ENCODE measurements around the gene SSRP1.
A peak's percentile ranks its signal among the peaks of the same experiment; 100 is the strongest.

SSRP1 gene

GRCh38 chr11:57314221-57314973, 21.3 kb downstream of the SSRP1 start:
- Histone ChIP-seq H3K14ac (ENCODE audit: low read length in 2 of 2) (peak overlapping the region in 1 of 2 experiments; percentile 15), H3K36me3 (ENCODE audit: control insufficient read depth in 1 of 2, insufficient read depth in 2 of 2, low read depth in 1 of 2, low read length in 2 of 2) (peaks cover 76 to 84% of the 10 kb centered on the region in 2 experiments), H3K4ac (ENCODE audit: low read depth in 1 of 2, low read length in 2 of 2) (no peak overlapping the region), H2BK12ac (ENCODE audit: low read length in 2 of 2) (peak overlapping the region; percentile 11 to 34), H2BK5ac (ENCODE audit: low read depth, low read length, poor library complexity, severe bottlenecking) (no peak overlapping the region), H3K27me3 (ENCODE audit: control insufficient read depth in 1 of 2, insufficient read depth in 1 of 2, low read length in 2 of 2) (no peaks in the 10 kb centered on the region), H4K8ac (ENCODE audit: low read length) (no peak overlapping the region), H4K91ac (ENCODE audit: low read length) (no peak overlapping the region), H3K9me3 (ENCODE audit: control insufficient read depth, low read length) (no peaks in the 10 kb centered on the region), H3K4me3 (ENCODE audit: insufficient read depth in 1 of 2, low read depth in 1 of 2, low read length in 2 of 2) (no peak overlapping the region), H2AK5ac (ENCODE audit: low read length, severe bottlenecking) (no peak overlapping the region), H3K4me1 (ENCODE audit: control insufficient read depth, insufficient read depth, low read depth, low read length) (peaks cover 50% of the 10 kb centered on the region), H3K79me1 (replicated peaks; ENCODE audit: low read length, poor library complexity, severe bottlenecking) (peaks cover 54% of the 10 kb centered on the region), H2AFZ (ENCODE audit: low read depth, low read length) (no peak overlapping the region), H3K9ac (ENCODE audit: low read length) (no peak overlapping the region), H2BK120ac (ENCODE audit: low read depth, low read length) (no peak overlapping the region), H3K23ac (ENCODE audit: low read length in 2 of 2) (no peak overlapping the region), H3K4me2 (ENCODE audit: low read length, poor library complexity, severe bottlenecking) (no peak overlapping the region), H3K18ac (ENCODE audit: low read depth in 1 of 2, low read length in 2 of 2) (peak overlapping the region in 1 of 2 experiments; percentile 42), H3K27ac (ENCODE audit: low read length, poor library complexity, severe bottlenecking) (no peak overlapping the region), H2BK15ac (ENCODE audit: low read depth, poor library complexity, severe bottlenecking) (no peak overlapping the region)
- WGBS, result 95% methylated on average over 15 of the region's 15 CpGs
- DNase-seq, result no peak

GRCh38 chr11:57313788-57314135, 21.9 kb downstream of the SSRP1 start:
- peaks cover 78 to 87% of the 10 kb centered on the region in 2 experiments for H3K36me3 ChIP-seq (ENCODE audit: control insufficient read depth in 1 of 2, insufficient read depth in 2 of 2, low read depth in 1 of 2, low read length in 2 of 2)
- H3K9me3 ChIP-seq (ENCODE audit: control insufficient read depth, low read length), result no peaks in the 10 kb centered on the region
- no peak overlapping the region for H3K4ac ChIP-seq (ENCODE audit: low read depth in 1 of 2, low read length in 2 of 2)
- DNase-seq, result no peak
- H3K27ac ChIP-seq (ENCODE audit: low read length, poor library complexity, severe bottlenecking), result no peak overlapping the region
- H3K4me2 ChIP-seq (ENCODE audit: low read length, poor library complexity, severe bottlenecking), result no peak overlapping the region
- no peak overlapping the region for H3K14ac ChIP-seq (ENCODE audit: low read length in 2 of 2)
- no peak overlapping the region for H3K18ac ChIP-seq (ENCODE audit: low read depth in 1 of 2, low read length in 2 of 2)
- no peak overlapping the region for H2BK5ac ChIP-seq (ENCODE audit: low read depth, low read length, poor library complexity, severe bottlenecking)
- peak overlapping the region in 1 of 2 experiments; percentile 11 for H2BK12ac ChIP-seq (ENCODE audit: low read length in 2 of 2)
- H3K4me1 ChIP-seq (ENCODE audit: control insufficient read depth, insufficient read depth, low read depth, low read length), result peaks cover 56% of the 10 kb centered on the region
- H2AFZ ChIP-seq (ENCODE audit: low read depth, low read length), result no peak overlapping the region
- H3K79me1 ChIP-seq (replicated peaks; ENCODE audit: low read length, poor library complexity, severe bottlenecking), result peaks cover 58% of the 10 kb centered on the region
- whole genome bisulfite sequencing, result 92% methylated on average over 8 of the region's 8 CpGs
- H4K91ac ChIP-seq (ENCODE audit: low read length), result no peak overlapping the region
- H3K23ac ChIP-seq (ENCODE audit: low read length in 2 of 2), result no peak overlapping the region
- H4K8ac ChIP-seq (ENCODE audit: low read length), result no peak overlapping the region
- H3K27me3 ChIP-seq (ENCODE audit: control insufficient read depth in 1 of 2, insufficient read depth in 1 of 2, low read length in 2 of 2), result no peaks in the 10 kb centered on the region
- no peak overlapping the region for H2BK120ac ChIP-seq (ENCODE audit: low read depth, low read length)
- no peak overlapping the region for H2BK15ac ChIP-seq (ENCODE audit: low read depth, poor library complexity, severe bottlenecking)
- H2AK5ac ChIP-seq (ENCODE audit: low read length, severe bottlenecking), result no peak overlapping the region
- H3K9ac ChIP-seq (ENCODE audit: low read length), result no peak overlapping the region
- H3K4me3 ChIP-seq (ENCODE audit: insufficient read depth in 1 of 2, low read depth in 1 of 2, low read length in 2 of 2), result no peak overlapping the region

- no peak overlapping the region for H3K23ac ChIP-seq (ENCODE audit: low read length in 2 of 2)
- H2BK15ac ChIP-seq (ENCODE audit: low read depth, poor library complexity, severe bottlenecking), result no peak overlapping the region
- H2AFZ ChIP-seq (ENCODE audit: low read depth, low read length), result no peak overlapping the region
- no peak overlapping the region for H3K4me2 ChIP-seq (ENCODE audit: low read length, poor library complexity, severe bottlenecking)
- no peak overlapping the region for H3K9ac ChIP-seq (ENCODE audit: low read length)
- no peak overlapping the region for H3K4ac ChIP-seq (ENCODE audit: low read depth in 1 of 2, low read length in 2 of 2)
- 93% methylated on average over 26 of the region's 26 CpGs for WGBS
- H3K27ac ChIP-seq (ENCODE audit: low read length, poor library complexity, severe bottlenecking), result no peak overlapping the region
- no peak overlapping the region for H2AK5ac ChIP-seq (ENCODE audit: low read length, severe bottlenecking)
- no peak overlapping the region for H3K14ac ChIP-seq (ENCODE audit: low read length in 2 of 2)
- H3K27me3 ChIP-seq (ENCODE audit: control insufficient read depth in 1 of 2, insufficient read depth in 1 of 2, low read length in 2 of 2), result no peaks in the 10 kb centered on the region
- H3K36me3 ChIP-seq (ENCODE audit: control insufficient read depth in 1 of 2, insufficient read depth in 2 of 2, low read depth in 1 of 2, low read length in 2 of 2), result peaks cover 78 to 88% of the 10 kb centered on the region in 2 experiments
- no peaks in the 10 kb centered on the region for H3K9me3 ChIP-seq (ENCODE audit: control insufficient read depth, low read length)
- H2BK12ac ChIP-seq (ENCODE audit: low read length in 2 of 2), result peak overlapping the region in 1 of 2 experiments; percentile 12
- no peak overlapping the region for H3K4me3 ChIP-seq (ENCODE audit: insufficient read depth in 1 of 2, low read depth in 1 of 2, low read length in 2 of 2)
- no peak overlapping the region for H2BK120ac ChIP-seq (ENCODE audit: low read depth, low read length)
- no peak overlapping the region for H4K91ac ChIP-seq (ENCODE audit: low read length)
- no peak overlapping the region for H3K18ac ChIP-seq (ENCODE audit: low read depth in 1 of 2, low read length in 2 of 2)
- no peak overlapping the region for H2BK5ac ChIP-seq (ENCODE audit: low read depth, low read length, poor library complexity, severe bottlenecking)
- peaks cover 58% of the 10 kb centered on the region for H3K4me1 ChIP-seq (ENCODE audit: control insufficient read depth, insufficient read depth, low read depth, low read length)
- no peak overlapping the region for H4K8ac ChIP-seq (ENCODE audit: low read length)
- no peak for DNase-seq
- H3K79me1 ChIP-seq (replicated peaks; ENCODE audit: low read length, poor library complexity, severe bottlenecking), result peaks cover 60% of the 10 kb centered on the region
Observed at GRCh38 chr11:57313071-57313787, 22.5 kb downstream of the SSRP1 start.

GRCh38 chr11:57312511-57313021, 23.1 kb downstream of the SSRP1 start:
- Histone ChIP-seq H3K4me2 (ENCODE audit: low read length, poor library complexity, severe bottlenecking) (no peak overlapping the region), H2BK15ac (ENCODE audit: low read depth, poor library complexity, severe bottlenecking) (peak overlapping the region; percentile 91), H4K91ac (ENCODE audit: low read length) (peak overlapping the region; percentile 2), H3K79me1 (replicated peaks; ENCODE audit: low read length, poor library complexity, severe bottlenecking) (peaks cover 58% of the 10 kb centered on the region), H3K9ac (ENCODE audit: low read length) (peak overlapping the region; percentile 68), H2AFZ (ENCODE audit: low read depth, low read length) (no peak overlapping the region), H2BK5ac (ENCODE audit: low read depth, low read length, poor library complexity, severe bottlenecking) (no peak overlapping the region), H2BK120ac (ENCODE audit: low read depth, low read length) (no peak overlapping the region), H3K4ac (ENCODE audit: low read depth in 1 of 2, low read length in 2 of 2) (no peak overlapping the region), H3K18ac (ENCODE audit: low read depth in 1 of 2, low read length in 2 of 2) (no peak overlapping the region), H2AK5ac (ENCODE audit: low read length, severe bottlenecking) (peak overlapping the region; percentile 21), H2BK12ac (ENCODE audit: low read length in 2 of 2) (peak overlapping the region in 1 of 2 experiments; percentile 12), H3K14ac (ENCODE audit: low read length in 2 of 2) (no peak overlapping the region), H3K27me3 (ENCODE audit: control insufficient read depth in 1 of 2, insufficient read depth in 1 of 2, low read length in 2 of 2) (no peaks in the 10 kb centered on the region), H3K27ac (ENCODE audit: low read length, poor library complexity, severe bottlenecking) (peak overlapping the region; percentile 77), H3K9me3 (ENCODE audit: control insufficient read depth, low read length) (no peaks in the 10 kb centered on the region), H3K4me1 (ENCODE audit: control insufficient read depth, insufficient read depth, low read depth, low read length) (peaks cover 59% of the 10 kb centered on the region), H3K4me3 (ENCODE audit: insufficient read depth in 1 of 2, low read depth in 1 of 2, low read length in 2 of 2) (no peak overlapping the region), H3K36me3 (ENCODE audit: control insufficient read depth in 1 of 2, insufficient read depth in 2 of 2, low read depth in 1 of 2, low read length in 2 of 2) (peaks cover 78 to 88% of the 10 kb centered on the region in 2 experiments), H3K23ac (ENCODE audit: low read length in 2 of 2) (no peak overlapping the region), H4K8ac (ENCODE audit: low read length) (peak overlapping the region; percentile 55)
- DNase-seq, result no peak
- WGBS, result 90% methylated on average over 10 of the region's 10 CpGs
